Mesothelial cell of epicardium (in vitro differentiated cells): ENCODE measurements around the gene IL1RAPL2. TPM values are rescaled to one million over a fixed set of nuclear protein-coding genes. Genes with fewer than 3 reads are reported as not detected.

Experiments used
- DNase-seq, 2 experiments: peaks; one replicate each; pipeline ENCODE4 v3.0.0; 2021; ENCODE audit warnings: low spot score in 2 of 2; ENCODE audit not compliant: unreplicated experiment in 2 of 2
- H3K27ac Mint-ChIP-seq: 2 replicates; pipeline ENCODE4 v1.8.0; 2021; ENCODE audit warnings: mixed read lengths
- H3K27me3 Mint-ChIP-seq: 2 replicates; pipeline ENCODE4 v1.8.0; 2021; ENCODE audit warnings: low read depth, mixed read lengths
- H3K36me3 Mint-ChIP-seq: 2 replicates; pipeline ENCODE4 v1.8.0; 2021; ENCODE audit warnings: mixed read lengths
- H3K4me1 Mint-ChIP-seq: 2 replicates; pipeline ENCODE4 v1.8.0; 2021; ENCODE audit warnings: mixed read lengths
- H3K4me3 Mint-ChIP-seq: 2 replicates; pipeline ENCODE4 v1.8.0; 2021; ENCODE audit warnings: mild to moderate bottlenecking, moderate library complexity, mixed read lengths
- H3K9me3 Mint-ChIP-seq: 2 replicates; pipeline ENCODE4 v1.8.0; 2021; ENCODE audit warnings: mixed read lengths
- total RNA-seq: library from RNA; stranded (reverse); gene quantifications from 3 replicates; pipeline ENCODE4 v1.2.1, GENCODE V29; 2021
- TF ChIP-seq, protein P1 (sequence below): fragments of 200-600 bp; sonication (generic); IDR thresholded peaks from one replicate; pipeline ENCODE4 v1.5.0; 2021; ENCODE audit warnings: antibody characterized with exemption; ENCODE audit not compliant: unreplicated experiment

The IL1RAPL2 gene
- total RNA-seq, 1 donor from 2014 or later, result 0.92 TPM

DNA sequence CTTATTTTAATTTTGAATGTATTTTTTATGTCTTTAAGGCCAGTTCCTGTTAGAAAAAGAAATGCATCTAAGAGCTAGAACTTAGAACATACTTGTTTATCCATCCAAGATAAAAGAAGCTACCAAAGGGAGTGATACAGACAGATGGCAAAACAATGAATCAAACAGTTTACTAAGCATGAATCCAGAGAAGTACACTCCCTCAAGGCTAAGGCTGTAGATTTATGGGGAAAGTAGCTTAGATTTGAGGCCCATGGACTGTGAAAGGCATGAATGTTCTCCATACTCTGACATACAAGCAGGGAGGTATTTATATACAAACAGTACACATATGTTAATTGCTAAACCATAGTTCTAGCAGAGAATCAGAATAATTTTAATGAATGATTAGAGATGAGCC lies 1001.1 kb downstream of the IL1RAPL2 start:
- Mint-ChIP-seq H3K36me3 (no peaks in the 10 kb centered on the region), H3K4me3 (no peak overlapping the region), H3K4me1 (no peaks in the 10 kb centered on the region), H3K27me3 (no peaks in the 10 kb centered on the region), H3K27ac (no peak overlapping the region), H3K9me3 (peaks cover 44% of the 10 kb centered on the region)
- no peak for DNase-seq
- TF ChIP-seq, protein P1, sequence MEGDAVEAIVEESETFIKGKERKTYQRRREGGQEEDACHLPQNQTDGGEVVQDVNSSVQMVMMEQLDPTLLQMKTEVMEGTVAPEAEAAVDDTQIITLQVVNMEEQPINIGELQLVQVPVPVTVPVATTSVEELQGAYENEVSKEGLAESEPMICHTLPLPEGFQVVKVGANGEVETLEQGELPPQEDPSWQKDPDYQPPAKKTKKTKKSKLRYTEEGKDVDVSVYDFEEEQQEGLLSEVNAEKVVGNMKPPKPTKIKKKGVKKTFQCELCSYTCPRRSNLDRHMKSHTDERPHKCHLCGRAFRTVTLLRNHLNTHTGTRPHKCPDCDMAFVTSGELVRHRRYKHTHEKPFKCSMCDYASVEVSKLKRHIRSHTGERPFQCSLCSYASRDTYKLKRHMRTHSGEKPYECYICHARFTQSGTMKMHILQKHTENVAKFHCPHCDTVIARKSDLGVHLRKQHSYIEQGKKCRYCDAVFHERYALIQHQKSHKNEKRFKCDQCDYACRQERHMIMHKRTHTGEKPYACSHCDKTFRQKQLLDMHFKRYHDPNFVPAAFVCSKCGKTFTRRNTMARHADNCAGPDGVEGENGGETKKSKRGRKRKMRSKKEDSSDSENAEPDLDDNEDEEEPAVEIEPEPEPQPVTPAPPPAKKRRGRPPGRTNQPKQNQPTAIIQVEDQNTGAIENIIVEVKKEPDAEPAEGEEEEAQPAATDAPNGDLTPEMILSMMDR, result no peak

DNA sequence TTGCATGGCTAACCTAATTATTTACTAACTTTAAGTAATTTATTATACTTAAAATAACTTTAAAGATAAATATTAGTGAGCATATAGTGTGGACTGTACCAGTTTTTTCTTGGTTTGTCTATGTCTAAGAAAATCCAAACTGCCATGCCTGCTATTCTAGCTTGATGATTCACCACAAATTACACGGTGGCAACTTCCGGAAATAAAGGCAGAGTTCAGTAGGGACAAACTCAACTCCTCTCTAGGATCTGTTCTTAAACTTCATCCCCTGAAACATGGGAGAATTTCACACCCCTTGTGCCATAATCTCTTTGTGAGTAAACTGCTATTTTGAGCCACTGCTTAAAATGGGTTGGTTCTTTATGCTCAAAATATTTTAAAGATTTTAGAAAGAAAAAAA lies 1042.7 kb downstream of the IL1RAPL2 start:
- H3K4me3 Mint-ChIP-seq, result no peak overlapping the region
- no peak for DNase-seq

DNA sequence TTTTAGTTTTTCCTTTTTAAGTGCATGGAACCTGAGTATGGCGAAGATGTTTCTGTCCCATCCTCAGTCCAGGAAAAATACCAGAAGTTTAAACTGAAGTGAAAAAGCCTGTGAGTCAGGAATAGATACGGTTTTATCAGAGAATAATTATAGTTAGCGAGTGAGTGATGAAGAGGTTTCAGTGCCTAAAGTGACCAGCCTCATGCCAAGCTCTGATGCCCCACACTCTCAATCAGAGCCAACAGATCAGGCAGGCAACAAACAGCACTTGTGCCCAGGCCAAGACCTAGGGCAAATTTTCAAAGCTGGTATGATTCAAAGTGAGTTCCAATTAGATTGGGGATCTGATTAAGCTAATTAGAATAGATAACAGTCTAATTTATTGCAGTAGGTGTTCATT lies 1043.5 kb downstream of the IL1RAPL2 start:
- TF ChIP-seq, protein P1, result no peak
- DNase-seq, result no peak
- Mint-ChIP-seq H3K9me3 (peaks cover 33% of the 10 kb centered on the region), H3K27ac (no peak overlapping the region), H3K36me3 (no peaks in the 10 kb centered on the region), H3K27me3 (no peaks in the 10 kb centered on the region), H3K4me3 (no peak overlapping the region), H3K4me1 (no peaks in the 10 kb centered on the region)

More for the DNA sequence above, 1042.7 kb downstream of the IL1RAPL2 start:
- TF ChIP-seq, protein P1, result no peak
- peaks cover 35% of the 10 kb centered on the region for H3K9me3 Mint-ChIP-seq
- H3K27ac Mint-ChIP-seq, result no peak overlapping the region
- H3K27me3 Mint-ChIP-seq, result no peaks in the 10 kb centered on the region
- no peaks in the 10 kb centered on the region for H3K4me1 Mint-ChIP-seq
- H3K36me3 Mint-ChIP-seq, result no peaks in the 10 kb centered on the region

DNA sequence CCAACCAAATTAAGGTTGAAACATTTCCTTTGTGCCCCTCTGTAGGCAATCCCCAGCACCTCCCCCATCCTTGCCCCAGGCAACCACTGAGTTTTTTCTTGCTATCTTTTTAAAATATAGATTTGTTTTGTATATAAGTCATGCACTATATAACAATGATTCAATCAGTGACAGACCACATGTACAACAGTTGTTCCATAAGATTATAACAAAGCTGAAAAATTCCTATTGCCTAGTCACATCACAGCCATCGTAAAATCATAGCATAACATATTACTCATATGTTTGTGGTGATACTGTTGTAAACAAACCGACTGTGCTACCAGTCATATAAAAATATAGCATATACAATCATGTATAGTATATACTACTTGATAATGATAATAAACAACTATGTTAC lies 1044.4 kb downstream of the IL1RAPL2 start:
- TF ChIP-seq, protein P1, result no peak
- Mint-ChIP-seq H3K36me3 (no peaks in the 10 kb centered on the region), H3K4me1 (no peaks in the 10 kb centered on the region), H3K4me3 (no peak overlapping the region), H3K27ac (no peak overlapping the region), H3K27me3 (no peaks in the 10 kb centered on the region), H3K9me3 (peaks cover 34% of the 10 kb centered on the region)
- DNase-seq, result no peak

DNA sequence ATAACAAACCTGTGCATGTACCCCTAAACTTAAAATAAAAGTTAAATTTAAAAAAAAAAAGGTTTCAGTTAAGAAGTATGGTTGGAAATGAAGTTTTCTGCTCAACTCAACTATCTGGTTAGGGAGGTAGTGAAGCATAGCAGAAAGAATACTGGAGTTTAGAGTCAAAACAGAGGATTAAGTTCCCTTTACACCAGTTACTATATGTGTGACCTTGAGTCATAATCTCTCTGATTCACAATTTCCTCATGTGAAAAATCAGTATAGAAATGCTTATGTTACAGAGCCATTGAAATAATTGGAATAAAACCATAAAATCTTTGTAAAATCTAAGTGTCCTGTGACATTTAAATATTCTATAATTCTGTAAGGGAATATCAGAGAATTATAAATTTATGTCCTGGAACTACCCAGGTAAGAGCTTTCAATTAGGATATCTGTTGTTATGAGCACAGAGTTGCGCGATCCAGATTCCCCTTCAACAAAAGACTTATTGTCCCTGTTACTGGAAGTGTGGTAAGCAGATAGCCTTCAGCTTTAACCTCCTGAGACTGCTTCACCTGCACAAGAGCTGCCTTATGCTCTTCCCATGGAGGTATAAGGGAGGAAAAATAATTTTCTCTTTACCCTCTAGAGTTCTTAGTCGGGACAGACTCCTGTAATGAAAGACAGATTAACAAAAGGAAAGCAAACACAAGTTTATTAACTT lies 1052.5 kb downstream of the IL1RAPL2 start:
- Mint-ChIP-seq H3K27ac (no peak overlapping the region), H3K9me3 (peaks cover 35% of the 10 kb centered on the region), H3K36me3 (peaks cover 3% of the 10 kb centered on the region), H3K27me3 (no peaks in the 10 kb centered on the region), H3K4me3 (no peak overlapping the region), H3K4me1 (no peaks in the 10 kb centered on the region)
- no peak for DNase-seq
- TF ChIP-seq, protein P1, result no peak
